Measurements from ENCODE around the gene CA12.

CA12 gene

DNA sequence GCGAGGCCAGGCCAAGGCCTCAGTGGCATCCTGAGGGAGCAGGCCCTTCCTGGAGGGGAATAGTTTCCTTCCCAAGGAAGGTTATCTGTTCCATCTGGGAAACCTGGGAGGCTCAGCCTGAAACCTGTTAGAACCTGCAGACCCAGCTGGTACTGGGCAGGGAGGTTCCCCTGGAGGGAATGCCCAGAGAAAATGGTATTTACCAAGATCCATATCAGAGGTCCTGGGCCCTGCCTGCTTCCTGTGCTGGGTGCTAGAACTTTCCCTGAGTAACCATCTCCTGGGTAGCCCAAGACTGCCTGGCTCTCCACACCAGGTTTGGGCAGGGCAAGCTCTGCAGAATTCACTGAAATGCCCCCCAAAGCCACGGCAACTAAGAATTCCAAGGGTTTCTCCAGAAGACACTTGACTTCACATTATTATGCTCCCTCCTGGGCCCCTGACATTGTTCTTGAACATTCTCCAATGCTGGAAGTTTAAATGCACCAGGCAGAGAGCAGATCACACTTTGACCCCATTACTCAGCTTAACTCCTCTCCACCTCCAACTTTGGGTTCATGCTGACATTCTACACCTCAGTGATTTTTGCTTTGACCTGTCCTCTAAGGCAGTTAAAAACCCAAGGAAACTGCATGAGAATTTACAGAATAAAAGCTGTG is 2.0 kb downstream of the CA12 start:
- in situ Hi-C loops (cut with MboI; ENCODE audit: low sequenced_read_pairs), result no loop called here

DNA sequence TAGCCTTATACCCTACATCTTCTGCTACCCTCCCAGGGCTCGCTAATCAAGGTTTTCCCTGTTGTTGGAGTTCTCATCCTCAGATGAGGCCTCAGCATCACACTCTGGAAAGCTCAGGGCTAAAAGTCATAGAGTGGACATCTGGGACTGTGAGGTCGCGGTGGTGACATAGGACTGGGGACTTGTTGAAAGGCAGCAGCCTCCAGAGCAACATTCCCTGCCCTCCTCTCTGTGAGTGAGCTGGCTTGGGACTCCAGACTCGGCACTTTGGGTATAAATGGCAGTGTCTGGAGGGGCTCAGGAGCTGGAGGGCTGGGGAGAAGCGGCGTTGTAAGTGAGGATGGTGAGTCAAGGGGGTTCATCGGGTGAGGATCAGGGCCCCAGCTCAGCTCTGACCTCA is 2.7 kb downstream of the CA12 start:
- in situ Hi-C loops (cut with MboI; ENCODE audit: low sequenced_read_pairs), result no loop called here

DNA sequence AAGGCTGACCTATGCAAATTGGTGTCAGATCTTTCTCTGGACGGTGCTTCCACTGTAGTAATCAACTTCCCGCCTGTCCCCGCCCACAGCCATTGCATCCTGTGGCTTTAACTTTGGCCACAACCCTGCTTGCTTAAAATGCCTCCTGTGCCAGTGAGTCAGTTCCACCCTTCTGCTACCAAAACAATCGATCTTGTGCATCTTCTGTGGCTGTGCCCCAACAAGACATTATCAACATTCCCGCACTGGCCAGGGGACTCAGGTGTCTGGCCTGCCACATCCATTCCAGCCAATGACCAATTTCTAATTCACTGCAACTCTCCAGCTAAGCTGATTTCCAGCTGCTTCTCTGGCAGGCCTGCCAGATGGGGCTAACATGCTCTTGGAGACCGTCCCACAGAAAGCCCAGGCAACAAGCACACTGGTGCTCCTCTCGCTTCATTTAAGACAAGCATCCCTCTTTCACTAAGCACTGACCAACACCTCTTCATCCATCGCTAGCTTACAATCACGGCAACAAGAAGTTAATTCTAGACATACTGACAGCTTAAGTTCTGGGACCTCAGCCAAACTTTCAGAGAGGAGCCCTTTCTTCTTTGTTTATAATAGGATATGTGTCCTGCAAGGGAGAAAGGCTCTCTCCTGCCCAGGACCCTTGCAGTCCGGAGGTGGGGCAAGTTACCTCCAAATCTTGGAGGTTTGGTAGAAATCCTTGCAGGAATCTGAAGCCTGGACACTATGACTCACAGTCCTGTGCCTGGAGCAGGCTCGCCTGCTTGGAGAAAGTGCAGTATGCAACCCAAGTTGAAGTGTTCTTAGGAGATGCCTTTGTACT is 6.7 kb downstream of the CA12 start:
- in situ Hi-C loops (cut with MboI; ENCODE audit: low sequenced_read_pairs), result no loop called here

DNA sequence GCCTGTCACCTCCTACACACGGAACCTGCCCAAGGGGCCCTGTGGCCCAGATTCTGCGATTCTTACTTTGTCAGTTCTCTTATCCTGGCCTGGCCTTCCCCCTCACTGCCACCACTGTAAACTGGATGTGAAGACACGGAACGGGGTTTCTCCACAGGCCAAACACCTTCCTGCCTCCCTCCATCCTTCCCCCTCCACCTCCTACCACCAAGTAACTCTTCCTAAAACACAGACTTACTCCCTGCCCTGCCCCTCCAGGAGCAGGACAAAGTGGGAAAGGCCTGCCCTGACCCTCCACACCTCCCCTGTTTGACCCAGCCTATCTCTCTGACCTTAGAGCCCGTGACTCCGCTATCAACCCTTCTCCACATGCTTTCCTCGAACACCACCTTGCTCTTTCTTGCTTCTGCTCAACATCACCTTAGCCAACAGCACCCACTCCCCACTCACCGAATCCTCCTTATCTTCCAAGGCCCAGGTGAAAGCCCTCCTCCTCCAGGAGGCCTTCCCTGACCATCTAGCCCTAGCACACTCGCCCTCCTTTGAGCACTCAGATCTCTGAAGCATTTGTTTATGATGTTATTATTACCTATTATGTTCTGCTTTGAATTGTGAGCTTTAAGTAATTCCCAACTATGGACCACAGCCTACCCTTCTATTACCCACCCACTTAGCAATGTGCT is 7.6 kb downstream of the CA12 start:
- in situ Hi-C loops (cut with MboI; ENCODE audit: low sequenced_read_pairs), result no loop called here

DNA sequence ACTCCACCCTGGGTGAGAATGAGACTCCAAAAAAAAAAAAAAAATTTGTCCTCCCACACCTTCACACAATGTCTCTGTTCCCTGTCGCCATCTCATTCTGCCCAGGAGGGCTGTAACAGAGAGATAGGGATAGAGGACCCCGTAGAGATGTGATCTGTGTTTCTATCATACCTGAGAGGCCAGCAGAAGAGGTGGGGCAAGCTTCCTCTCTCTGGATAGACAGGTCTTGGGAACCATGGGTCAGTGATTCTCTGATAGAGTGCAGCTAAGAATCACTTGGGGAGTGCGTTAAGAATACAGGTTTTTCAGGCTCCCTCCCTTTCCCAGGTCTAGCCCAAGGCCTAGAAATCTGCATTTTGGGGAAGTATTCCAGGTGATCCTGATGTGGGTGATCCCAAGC is 8.3 kb downstream of the CA12 start:
- in situ Hi-C loops (cut with MboI; ENCODE audit: low sequenced_read_pairs), result no loop called here

DNA sequence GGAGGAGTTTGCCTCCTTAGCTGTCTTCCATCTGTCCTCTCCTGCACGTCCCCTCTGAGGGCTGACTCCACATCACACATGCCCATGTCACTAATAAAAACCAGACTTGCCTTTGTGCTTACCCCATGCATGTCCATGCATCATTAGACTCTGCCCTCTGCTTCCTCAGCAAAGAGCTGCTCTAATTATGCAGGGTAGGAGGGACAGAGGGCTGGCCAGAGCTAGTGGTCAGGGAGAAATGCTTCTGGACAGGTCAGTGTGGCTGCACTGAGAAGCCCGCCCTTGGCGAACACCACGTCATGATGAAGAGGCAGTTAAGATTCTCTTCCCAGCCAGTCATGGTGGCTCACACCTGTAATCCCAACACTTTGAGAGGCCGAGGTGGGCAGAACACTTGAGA is 8.9 kb downstream of the CA12 start:
- in situ Hi-C loops (cut with MboI; ENCODE audit: low sequenced_read_pairs), result no loop called here

DNA sequence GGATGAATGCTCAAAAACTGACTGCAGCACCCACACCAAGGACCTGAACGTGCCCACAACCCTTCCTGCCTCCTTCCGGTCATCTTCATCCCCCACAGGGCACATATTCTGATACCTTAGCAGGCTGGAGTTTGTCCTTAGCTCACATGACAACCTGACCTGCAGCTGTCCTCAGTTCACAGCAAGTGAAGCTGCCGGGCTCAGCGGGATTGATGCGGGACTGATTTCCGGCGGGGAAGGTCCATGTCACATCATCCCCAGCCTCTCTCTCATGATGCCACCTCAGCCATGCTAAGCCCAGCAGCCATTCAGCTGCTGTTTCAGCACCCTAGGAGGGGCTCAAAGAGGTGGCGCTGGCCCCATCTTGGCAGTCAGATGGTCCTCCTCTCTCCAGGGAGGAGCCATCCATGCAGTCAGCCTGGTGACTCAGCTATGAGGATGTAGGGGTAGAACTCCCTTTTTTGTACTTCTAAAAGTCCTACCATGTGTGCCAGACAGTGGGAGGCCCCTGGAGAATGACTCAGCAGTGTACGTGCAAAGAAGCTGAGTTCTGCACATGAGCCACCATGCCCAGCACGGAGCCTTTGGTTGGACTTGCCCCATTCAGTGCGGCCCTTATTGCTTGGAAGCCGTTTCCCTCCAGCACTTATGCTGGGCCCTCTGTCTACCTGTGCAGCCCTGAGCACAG is 9.5 kb downstream of the CA12 start:
- in situ Hi-C loops (cut with MboI; ENCODE audit: low sequenced_read_pairs), result no loop called here

DNA sequence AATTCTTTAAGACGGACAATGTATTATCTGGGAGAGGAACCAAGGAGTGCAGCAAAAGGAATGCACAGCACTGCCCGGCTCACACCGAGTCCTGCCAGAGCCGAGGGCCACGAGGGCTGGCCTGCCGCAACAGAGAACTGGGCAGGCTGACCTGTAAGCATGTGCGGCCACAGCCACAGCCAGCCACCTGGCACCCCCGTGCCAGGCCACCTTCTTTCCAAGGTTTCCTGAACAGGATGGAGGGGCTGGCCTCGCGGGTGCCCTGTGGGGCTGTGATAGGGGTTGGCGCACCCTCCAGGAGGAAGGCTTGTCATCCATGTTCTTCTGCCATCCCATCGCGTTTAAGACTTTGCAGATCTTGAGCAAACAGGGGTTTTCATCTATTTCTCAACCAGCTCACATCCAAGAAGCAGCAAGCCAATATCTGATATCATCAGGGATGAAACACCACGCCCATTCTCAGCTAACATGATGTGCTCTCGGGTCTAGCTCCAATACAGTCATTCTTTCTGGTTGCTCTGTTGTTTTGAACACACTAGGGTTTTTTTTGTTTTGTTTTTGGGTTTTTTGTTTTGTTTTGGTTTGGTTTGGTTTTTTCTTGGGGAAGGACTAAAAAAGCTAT is 10.2 kb downstream of the CA12 start:
- in situ Hi-C loops (cut with MboI; ENCODE audit: low sequenced_read_pairs), result no loop called here

DNA sequence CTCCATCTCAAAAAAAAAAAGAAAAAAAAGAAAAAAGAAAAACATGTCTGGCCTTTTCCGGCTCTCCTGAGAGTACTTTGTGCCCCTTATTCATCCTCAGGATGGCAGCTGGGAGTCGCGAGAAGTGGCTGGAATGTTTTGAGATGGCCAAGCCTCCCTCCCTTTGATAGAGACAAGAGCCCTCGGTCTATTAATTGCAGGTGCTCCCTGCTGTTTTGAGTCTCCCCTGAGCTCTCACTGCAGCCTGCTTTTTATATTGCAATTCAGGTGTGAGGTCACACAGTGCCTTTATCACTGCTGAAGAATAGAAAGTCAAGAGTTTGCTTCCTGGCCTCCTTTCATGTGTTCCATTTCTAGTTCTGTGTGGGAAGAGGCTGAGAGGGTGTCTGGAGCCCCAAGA is 10.9 kb downstream of the CA12 start:
- in situ Hi-C loops (cut with MboI; ENCODE audit: low sequenced_read_pairs), result no loop called here

DNA sequence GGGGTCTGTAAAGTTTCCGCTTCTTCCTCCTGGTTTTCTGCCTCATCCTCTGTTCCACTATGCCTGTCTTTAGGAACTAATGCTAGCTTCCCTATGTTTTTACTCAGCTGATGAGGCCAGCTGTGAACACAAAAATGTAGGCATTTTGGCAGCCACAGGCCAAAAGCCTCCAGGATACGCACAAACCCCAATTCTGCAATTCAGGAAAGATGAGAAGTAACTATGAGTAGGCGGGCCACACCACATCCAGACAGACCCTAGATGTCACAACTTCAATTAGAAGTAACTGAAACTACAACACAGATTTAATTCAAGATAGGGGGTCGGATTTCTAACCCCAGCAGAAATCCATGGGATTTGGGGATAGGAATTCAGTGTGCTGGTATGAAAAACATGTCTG is 11.9 kb downstream of the CA12 start:
- in situ Hi-C loops (cut with MboI; ENCODE audit: low sequenced_read_pairs), result no loop called here

DNA sequence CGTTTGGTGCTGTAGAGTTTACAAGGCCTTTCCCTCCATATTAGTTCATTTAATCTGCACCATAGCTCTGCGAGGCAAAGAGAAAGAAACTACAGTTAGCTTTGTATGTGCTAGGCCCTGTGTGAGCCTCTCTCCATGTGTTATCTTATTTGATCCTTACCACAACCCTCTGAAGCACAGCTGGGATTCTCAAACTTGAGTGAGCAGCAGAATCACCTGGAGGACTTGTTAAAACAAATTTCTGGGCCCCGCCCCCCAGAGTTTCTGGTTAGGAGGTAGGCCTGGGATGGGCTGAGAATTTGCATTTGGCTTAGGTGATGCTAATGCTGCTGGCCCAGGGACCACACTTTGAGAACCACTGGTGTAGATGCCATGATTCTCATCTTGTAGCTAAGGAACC is 12.3 kb downstream of the CA12 start:
- in situ Hi-C loops (cut with MboI; ENCODE audit: low sequenced_read_pairs), result no loop called here

DNA sequence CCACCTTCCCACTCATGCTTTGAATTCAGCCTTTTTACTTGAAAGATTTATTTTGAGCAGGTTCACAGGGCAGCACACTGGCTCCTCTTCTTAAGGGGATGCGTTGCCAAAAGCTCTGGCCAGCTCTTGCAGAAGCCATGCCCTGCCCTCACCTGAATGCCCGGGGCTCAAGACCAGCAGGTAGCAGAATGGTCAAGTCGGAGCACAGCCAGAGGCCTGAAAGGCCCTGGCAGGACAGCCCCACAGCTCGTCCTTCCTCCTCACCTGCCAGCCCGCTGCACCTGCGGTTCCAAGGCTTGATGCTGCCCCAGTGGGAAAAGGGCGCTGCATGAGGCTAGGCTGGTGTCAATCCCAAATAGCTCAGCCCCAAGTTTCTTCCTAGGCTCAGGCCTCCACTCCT is 13.1 kb downstream of the CA12 start:
- in situ Hi-C loops (cut with MboI; ENCODE audit: low sequenced_read_pairs), result no loop called here

DNA sequence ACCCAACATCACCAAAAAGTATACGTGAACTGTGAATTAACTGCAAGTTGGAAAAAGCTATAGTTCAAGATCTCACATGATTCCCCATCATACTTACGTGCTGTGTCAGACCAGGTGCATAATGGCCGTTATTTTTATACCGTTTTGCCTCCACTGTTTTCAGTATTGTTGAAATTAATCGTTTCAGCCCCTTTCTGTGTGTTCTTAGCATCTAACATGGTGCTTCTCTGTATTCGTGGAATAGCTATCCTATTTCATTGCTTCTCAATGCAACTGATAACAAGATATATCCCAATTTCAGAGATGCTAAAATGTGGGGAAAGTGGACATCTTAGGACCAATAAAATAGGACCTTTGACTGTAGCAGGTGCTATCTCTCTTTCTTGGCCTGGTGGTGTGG is 13.7 kb downstream of the CA12 start:
- in situ Hi-C loops (cut with MboI; ENCODE audit: low sequenced_read_pairs), result no loop called here

DNA sequence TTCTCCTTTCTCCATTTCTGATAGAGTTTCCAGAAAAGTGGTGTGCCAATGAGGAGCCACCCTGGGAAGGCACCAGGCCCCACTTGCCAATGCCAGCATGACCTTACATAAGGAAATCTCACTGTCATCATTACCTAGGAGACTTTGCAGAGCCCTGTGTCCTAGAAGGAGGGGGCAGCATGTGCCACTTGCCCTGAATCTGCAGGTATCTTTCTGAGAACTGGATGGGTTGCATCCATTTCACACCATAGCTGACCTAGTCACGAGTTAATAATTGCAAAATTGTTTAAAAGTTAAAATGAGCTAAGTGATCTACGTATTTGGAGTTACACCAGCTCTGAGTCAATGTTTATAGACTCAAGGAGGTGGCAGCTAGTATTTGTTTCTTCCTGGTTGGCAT is 14.3 kb downstream of the CA12 start:
- in situ Hi-C loops (cut with MboI; ENCODE audit: low sequenced_read_pairs), result no loop called here

DNA sequence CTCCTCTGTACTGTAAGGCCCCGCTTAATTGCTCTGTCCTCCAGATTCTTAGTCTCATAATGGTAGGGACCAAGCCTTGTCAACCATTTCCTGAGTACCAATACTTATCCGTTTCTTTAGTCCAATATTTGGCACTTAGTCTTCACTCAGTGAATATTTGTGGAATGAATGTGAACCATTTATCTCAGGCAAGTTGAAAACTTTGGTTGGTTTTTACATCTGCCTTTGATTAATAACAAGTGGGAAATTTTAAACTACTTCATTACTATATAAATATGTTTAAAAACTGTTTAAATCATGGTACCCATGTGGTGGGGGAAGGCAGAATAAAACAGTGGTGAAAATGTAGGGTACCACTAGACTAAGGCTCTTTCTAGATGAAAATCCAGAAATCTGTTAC is 15.2 kb downstream of the CA12 start:
- in situ Hi-C loops (cut with MboI; ENCODE audit: low sequenced_read_pairs), result no loop called here

DNA sequence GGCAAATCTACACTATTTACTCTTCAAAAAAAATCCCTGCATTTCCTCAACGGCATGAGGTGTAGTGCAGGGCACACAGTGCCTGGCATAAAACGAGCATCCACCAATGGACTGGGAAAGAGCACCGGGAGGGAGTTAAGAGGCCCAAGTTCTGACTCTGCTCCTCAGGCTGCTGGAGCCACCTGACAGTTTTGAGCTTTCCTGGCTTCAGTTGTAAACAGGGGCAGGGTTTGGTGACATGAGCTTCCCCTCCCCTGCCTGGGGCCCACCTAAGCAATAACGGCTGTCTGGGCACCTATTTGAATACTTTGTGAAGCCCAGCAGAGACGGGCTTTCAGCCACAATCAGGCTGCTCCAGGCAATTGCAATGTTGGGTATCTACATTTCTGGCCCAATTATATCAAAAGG is 16.4 kb downstream of the CA12 start:
- in situ Hi-C loops (cut with MboI; ENCODE audit: low sequenced_read_pairs), result no loop called here

DNA sequence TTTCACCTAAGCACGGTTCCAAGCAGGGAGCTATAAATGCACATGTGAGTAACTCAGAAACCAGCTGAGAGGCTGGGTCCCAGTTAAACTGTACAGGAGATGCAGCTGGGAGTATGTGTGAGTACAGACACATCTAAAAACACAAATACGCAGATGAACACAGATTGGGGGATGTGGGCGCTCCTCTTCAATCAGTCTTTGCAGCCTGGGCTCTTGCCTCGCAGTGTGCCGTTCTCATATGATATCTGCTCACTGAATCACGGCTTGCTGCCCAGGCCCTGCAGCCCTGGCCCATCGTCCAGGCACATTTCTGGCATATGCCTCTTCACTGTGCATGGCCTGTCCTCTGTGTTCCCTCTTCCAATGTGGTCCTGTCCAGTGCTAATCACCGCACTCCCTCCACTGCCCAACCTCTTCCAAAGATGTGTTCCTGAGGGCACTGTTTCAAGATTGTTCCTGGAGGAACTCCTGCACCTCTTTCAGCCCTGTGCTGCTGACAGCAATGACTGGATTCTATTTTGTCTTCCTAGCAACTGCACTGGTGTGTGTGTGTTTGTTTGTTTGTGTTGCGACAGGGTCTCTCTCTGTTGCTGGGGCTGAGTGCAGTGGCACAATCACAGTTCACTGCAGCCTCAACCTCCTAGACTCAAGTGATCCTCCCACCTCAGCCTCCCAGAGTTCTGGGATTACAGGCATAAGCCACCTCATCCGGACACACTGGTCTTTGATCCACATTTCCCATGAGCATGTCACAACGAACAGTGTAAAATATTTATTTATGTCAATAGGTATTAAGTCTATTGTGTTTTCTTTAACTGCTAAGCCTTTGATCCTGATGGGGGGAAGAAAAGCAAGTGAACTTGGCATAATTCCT is 17.0 kb downstream of the CA12 start:
- in situ Hi-C loops (cut with MboI; ENCODE audit: low sequenced_read_pairs), result no loop called here

DNA sequence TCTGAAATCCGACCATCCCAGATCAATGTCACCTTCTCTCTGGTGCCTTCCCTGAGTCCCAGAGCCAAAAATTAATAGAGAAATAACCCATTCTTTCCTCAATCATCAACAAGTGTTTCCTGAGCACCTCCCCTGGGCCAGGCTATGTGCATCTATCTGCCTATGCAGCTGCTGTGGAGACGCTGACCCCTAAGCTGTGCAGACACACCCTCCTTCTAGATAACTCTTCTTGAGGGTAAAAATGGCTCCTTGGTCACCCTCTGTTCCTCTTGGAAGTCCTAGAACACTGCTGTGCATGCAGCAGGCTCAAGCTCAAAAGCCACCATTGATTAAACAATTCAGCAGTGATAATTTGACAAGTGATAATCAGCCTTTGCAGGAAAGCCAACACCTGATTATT is 18.4 kb downstream of the CA12 start:
- in situ Hi-C loops (cut with MboI; ENCODE audit: low sequenced_read_pairs), result no loop called here

DNA sequence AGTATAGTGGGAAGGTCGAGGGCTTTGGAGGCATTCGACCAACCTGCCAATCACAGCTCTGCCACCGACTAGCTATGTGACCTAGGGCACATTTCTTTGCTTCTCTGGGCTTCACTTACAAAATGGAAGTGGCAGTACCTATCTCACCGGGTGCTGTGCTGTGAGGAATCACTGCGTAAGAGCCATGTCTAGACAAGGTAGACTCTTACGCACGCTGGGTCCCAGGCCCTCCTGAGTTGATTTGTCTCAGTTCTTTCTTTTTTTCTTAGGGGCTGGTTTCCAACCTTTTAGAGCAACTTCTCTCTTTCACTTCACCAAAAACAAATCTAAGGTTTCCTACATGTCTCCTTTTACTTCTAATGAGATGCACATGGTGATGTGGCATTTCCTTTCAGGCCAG is 18.8 kb downstream of the CA12 start:
- in situ Hi-C loops (cut with MboI; ENCODE audit: low sequenced_read_pairs), result no loop called here

DNA sequence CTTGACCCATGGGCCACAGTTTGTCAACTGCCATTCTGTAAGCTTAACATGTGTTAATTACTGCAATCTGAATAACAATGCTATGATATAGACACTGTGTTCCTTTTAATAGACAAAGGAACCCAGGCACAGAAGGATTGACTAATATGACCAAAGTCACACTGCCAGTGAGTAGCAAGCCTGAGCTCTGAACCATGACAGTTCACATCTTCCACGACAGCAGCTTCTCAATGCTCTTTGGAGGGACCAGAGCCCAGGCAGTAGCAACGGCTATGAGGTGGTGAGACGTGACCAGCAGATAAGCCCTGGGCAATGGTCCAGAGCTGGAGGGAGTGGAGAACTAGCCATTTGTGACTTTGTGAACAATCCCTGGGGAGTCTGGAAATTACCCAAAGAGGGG is 19.4 kb downstream of the CA12 start:
- in situ Hi-C loops (cut with MboI; ENCODE audit: low sequenced_read_pairs), result no loop called here
